PFSK-1 (cell line): ENCODE measurements around the gene SFXN3.

ENCODE experiments used
- FOXP2 ChIP-seq: optimal IDR thresholded peaks from 2 replicates; pipeline ENCODE3; 2011; ENCODE audit warnings: borderline replicate concordance, control low read depth, inconsistent platforms; ENCODE audit not compliant: insufficient read depth; ENCODE audit errors: extremely low read length, extremely low read depth
- POLR2AphosphoS5 ChIP-seq: IDR thresholded peaks from 2 replicates; pipeline ENCODE4 v1.6.1; 2012; ENCODE audit warnings: low read depth, mild to moderate bottlenecking, control low read depth, low read length, moderate library complexity
- REST ChIP-seq, 2 experiments: IDR thresholded peaks; 2 replicates each; pipeline versions ENCODE4 v1.6.1 to v1.8.0; 2011 to 2012; ENCODE audit warnings: low read depth in 2 of 2, low read length in 2 of 2, control low read depth in 1 of 2, inconsistent platforms in 1 of 2, mild to moderate bottlenecking in 1 of 2, moderate library complexity in 1 of 2; ENCODE audit not compliant: insufficient read depth in 1 of 2
- SIN3A ChIP-seq: IDR thresholded peaks from 2 replicates; pipeline ENCODE4 v1.6.1; 2012; ENCODE audit warnings: mild to moderate bottlenecking, low read length, moderate library complexity, borderline replicate concordance; ENCODE audit not compliant: insufficient read depth
- TAF1 ChIP-seq: IDR thresholded peaks from 2 replicates; pipeline ENCODE4 v1.6.1; 2012; ENCODE audit warnings: low read length, control low read depth, borderline replicate concordance; ENCODE audit not compliant: insufficient read depth

- TF ChIP-seq POLR2AphosphoS5 (no peak), TAF1 (no peak), REST (IDR thresholded peaks at IDR 0.05; ENCODE audit: insufficient read depth in 1 of 2, low read depth in 2 of 2, low read length in 2 of 2) (no peak), SIN3A (no peak), FOXP2 (no peak)
These were observed 19.3 kb upstream of the SFXN3 start for GRCh38 chr10:101011517-101012423.
